Karpas-422 (cell line): ENCODE measurements around the gene STK4. TPM values are rescaled to one million over a fixed set of nuclear protein-coding genes. Genes with fewer than 3 reads are reported as not detected.
"Not testable (repeated sequence)": the region's sequence is repeated elsewhere in the genome, so short reads cannot be mapped to it uniquely, and the experiment has no call there.

ENCODE experiments used
- DNase-seq: peaks from one replicate; pipeline ENCODE4 v3.0.0-alpha.2; 2015
- H2AFZ ChIP-seq: fragments of 200-600 bp; sonication (generic); 2 replicates; pipeline ENCODE4 v1.6.1; 2014; ENCODE audit warnings: antibody characterized with exemption, low read length, mixed read lengths
- H3K27ac ChIP-seq: fragments of 200-600 bp; sonication (generic); 2 replicates; pipeline ENCODE4 v1.5.1; 2014; ENCODE audit warnings: mild to moderate bottlenecking, low read length, moderate library complexity
- H3K27me3 ChIP-seq: fragments of 200-600 bp; sonication (generic); 2 replicates; pipeline ENCODE4 v1.6.1; 2014; ENCODE audit warnings: low read length, mixed read lengths
- H3K36me3 ChIP-seq: fragments of 200-600 bp; sonication (generic); 2 replicates; pipeline ENCODE4 v1.6.1; 2014; ENCODE audit warnings: low read length, mixed read lengths; ENCODE audit not compliant: insufficient read depth
- H3K4me1 ChIP-seq: fragments of 200-600 bp; sonication (generic); 2 replicates; pipeline ENCODE4 v1.6.1; 2014; ENCODE audit warnings: mild to moderate bottlenecking, low read length, mixed read lengths
- H3K4me2 ChIP-seq: fragments of 200-600 bp; sonication (generic); 2 replicates; pipeline ENCODE4 v1.6.1; 2014; ENCODE audit warnings: low read length, low read depth, mild to moderate bottlenecking; ENCODE audit not compliant: poor library complexity, severe bottlenecking
- H3K4me3 ChIP-seq: fragments of 200-600 bp; sonication (generic); 2 replicates; pipeline ENCODE4 v1.5.1; 2014; ENCODE audit warnings: mild to moderate bottlenecking, antibody characterized with exemption, low read length, mixed read lengths
- H3K79me2 ChIP-seq: fragments of 200-600 bp; sonication (generic); 2 replicates; pipeline ENCODE4 v1.6.1; 2014; ENCODE audit warnings: mild to moderate bottlenecking, low read length, mixed read lengths
- H3K9ac ChIP-seq: fragments of 200-600 bp; sonication (generic); 2 replicates; pipeline ENCODE4 v1.6.0; 2014; ENCODE audit warnings: low read length
- H3K9me2 ChIP-seq: fragments of 200-600 bp; sonication (generic), shearing (Covaris generic); replicated peaks from 2 replicates; pipeline ENCODE4 v1.6.0; 2014; ENCODE audit warnings: mild to moderate bottlenecking, low read length, moderate library complexity; ENCODE audit not compliant: insufficient read depth
- H3K9me3 ChIP-seq: fragments of 300-700, 200-600 bp; sonication (generic); 2 replicates; pipeline ENCODE4 v1.6.1; 2014; ENCODE audit warnings: low read length, mixed read lengths
- H4K20me1 ChIP-seq: fragments of 200-600 bp; sonication (generic); 2 replicates; pipeline ENCODE4 v1.6.1; 2014; ENCODE audit warnings: mild to moderate bottlenecking, antibody characterized with exemption, low read length, low read depth; ENCODE audit not compliant: insufficient read depth
- total RNA-seq: library from RNA; depleted of rRNA; stranded (reverse); fragments of >200 nt; shearing (Covaris generic); gene quantifications from 2 replicates; pipeline ENCODE4 v1.2.3, GENCODE V29; 2014; ENCODE audit warnings: low replicate concordance

STK4 gene
- total RNA-seq, 1 experiment from 2014 or later, result 89.0 TPM

- Histone ChIP-seq H3K4me1 (peaks cover 49% of the 10 kb centered on the region), H3K36me3 (peaks cover 69% of the 10 kb centered on the region), H3K4me3 (peak overlapping the region; percentile 36; the same call in 1 of the 2 replicates), H4K20me1 (peaks cover 5% of the 10 kb centered on the region; the same call in 1 of the 2 replicates), H3K4me2 (peak overlapping the region; percentile 68), H3K79me2 (peaks cover 78% of the 10 kb centered on the region), H3K9ac (peak overlapping the region; percentile 20; the same call in 1 of the 2 replicates), H3K9me2 (no peaks in the 10 kb centered on the region), H3K27ac (peak overlapping the region; percentile 64), H3K9me3 (no peaks in the 10 kb centered on the region), H3K27me3 (no peaks in the 10 kb centered on the region), H2AFZ (no peak overlapping the region)
- no peak for DNase-seq
These were observed 30.9 kb downstream of the STK4 start for GRCh38 chr20:44997171-44997570.

GRCh38 chr20:44997668-44998067, 31.4 kb downstream of the STK4 start:
- H3K9me3 ChIP-seq, result no peaks in the 10 kb centered on the region
- peaks cover 78% of the 10 kb centered on the region for H3K79me2 ChIP-seq
- peaks cover 74% of the 10 kb centered on the region for H3K36me3 ChIP-seq
- H3K4me2 ChIP-seq, result peak overlapping the region; percentile 68
- peak overlapping the region; percentile 20; the same call in 1 of the 2 replicates for H3K9ac ChIP-seq
- H2AFZ ChIP-seq, result no peak overlapping the region
- no peaks in the 10 kb centered on the region for H3K9me2 ChIP-seq
- peak; percentile 66 for DNase-seq
- peaks cover 5% of the 10 kb centered on the region; the same call in 1 of the 2 replicates for H4K20me1 ChIP-seq
- H3K4me3 ChIP-seq, result peak overlapping the region; percentile 36; the same call in 1 of the 2 replicates
- H3K27me3 ChIP-seq, result no peaks in the 10 kb centered on the region
- peaks cover 48% of the 10 kb centered on the region for H3K4me1 ChIP-seq
- H3K27ac ChIP-seq, result peak overlapping the region; percentile 64

- Histone ChIP-seq H3K4me1 (no peaks in the 10 kb centered on the region), H3K79me2 (peaks cover 87% of the 10 kb centered on the region), H4K20me1 (no peaks in the 10 kb centered on the region)
These were observed 42.3 kb downstream of the STK4 start for GRCh38 chr20:45008521-45009049.

GRCh38 chr20:45010399-45010828, 44.1 kb downstream of the STK4 start:
- Histone ChIP-seq H3K9me2 (no peaks in the 10 kb centered on the region), H4K20me1 (no peaks in the 10 kb centered on the region), H3K4me1 (no peaks in the 10 kb centered on the region), H3K4me3 (no peak overlapping the region), H3K4me2 (no peak overlapping the region), H2AFZ (no peak overlapping the region), H3K9me3 (no peaks in the 10 kb centered on the region), H3K27ac (no peak overlapping the region), H3K27me3 (no peaks in the 10 kb centered on the region), H3K36me3 (peaks cover 44% of the 10 kb centered on the region; the same call in 1 of the 2 replicates), H3K79me2 (peaks cover 93% of the 10 kb centered on the region), H3K9ac (no peak overlapping the region)
- no peak for DNase-seq

More at GRCh38 chr20:45008521-45009049, 42.3 kb downstream of the STK4 start:
- Histone ChIP-seq H3K9me2 (no peaks in the 10 kb centered on the region), H3K9ac (no peak overlapping the region), H3K9me3 (no peaks in the 10 kb centered on the region), H3K27me3 (no peaks in the 10 kb centered on the region), H2AFZ (no peak overlapping the region), H3K36me3 (peaks cover 36% of the 10 kb centered on the region; the same call in 1 of the 2 replicates), H3K4me3 (no peak overlapping the region), H3K27ac (no peak overlapping the region), H3K4me2 (no peak overlapping the region)
- DNase-seq, result no peak

GRCh38 chr20:45011108-45011526, 44.8 kb downstream of the STK4 start:
- Histone ChIP-seq H3K79me2 (peaks cover 94% of the 10 kb centered on the region), H3K27me3 (no peaks in the 10 kb centered on the region), H3K4me2 (no peak overlapping the region), H2AFZ (no peak overlapping the region), H3K9me2 (no peaks in the 10 kb centered on the region), H3K9ac (no peak overlapping the region), H3K36me3 (peaks cover 46% of the 10 kb centered on the region; the same call in 1 of the 2 replicates), H3K9me3 (no peaks in the 10 kb centered on the region), H3K27ac (no peak overlapping the region), H3K4me3 (no peak overlapping the region), H3K4me1 (no peaks in the 10 kb centered on the region), H4K20me1 (no peaks in the 10 kb centered on the region)
- peak; percentile 83 for DNase-seq

GRCh38 chr20:45012682-45013302, 46.5 kb downstream of the STK4 start:
- Histone ChIP-seq H3K9me2 (no peaks in the 10 kb centered on the region), H4K20me1 (no peaks in the 10 kb centered on the region), H3K27ac (no peak overlapping the region), H3K79me2 (peaks cover 95% of the 10 kb centered on the region), H2AFZ (no peak overlapping the region), H3K4me2 (no peak overlapping the region), H3K36me3 (peaks cover 52% of the 10 kb centered on the region), H3K4me3 (no peak overlapping the region), H3K9ac (no peak overlapping the region), H3K9me3 (no peaks in the 10 kb centered on the region), H3K4me1 (peaks cover 12% of the 10 kb centered on the region), H3K27me3 (no peaks in the 10 kb centered on the region)
- DNase-seq, result no peak

GRCh38 chr20:45014131-45014530, 47.8 kb downstream of the STK4 start:
- H3K9me2 ChIP-seq, H3K27ac ChIP-seq, H3K27me3 ChIP-seq, H3K4me2 ChIP-seq, H2AFZ ChIP-seq, H3K9ac ChIP-seq, H3K4me3 ChIP-seq, DNase-seq, H4K20me1 ChIP-seq, H3K9me3 ChIP-seq: not testable (repeated sequence)
- Histone ChIP-seq H3K36me3 (peaks cover 55% of the 10 kb centered on the region), H3K4me1 (peaks cover 26% of the 10 kb centered on the region), H3K79me2 (peaks cover 94% of the 10 kb centered on the region)

GRCh38 chr20:45014671-45015415, 48.5 kb downstream of the STK4 start:
- Histone ChIP-seq H4K20me1 (no peaks in the 10 kb centered on the region), H3K27me3 (no peaks in the 10 kb centered on the region), H3K36me3 (peaks cover 56% of the 10 kb centered on the region), H3K27ac (no peak overlapping the region), H3K9me2 (no peaks in the 10 kb centered on the region), H3K9ac (no peak overlapping the region), H3K4me2 (no peak overlapping the region), H3K4me1 (peaks cover 30% of the 10 kb centered on the region), H3K79me2 (peaks cover 94% of the 10 kb centered on the region), H3K4me3 (no peak overlapping the region), H2AFZ (no peak overlapping the region), H3K9me3 (no peaks in the 10 kb centered on the region)
- DNase-seq, result no peak
